PC-9 (cell line): Measurements from ENCODE around the gene ERVW-1.

Experiments
- CTCF ChIP-seq: fragments of 200-600 bp; sonication (generic); conservative IDR thresholded peaks from 2 replicates; pipeline ENCODE4 v1.6.1; 2017; ENCODE audit warnings: mixed run types, antibody characterized with exemption, mild to moderate bottlenecking, moderate library complexity
- EZH2 ChIP-seq: fragments of 200-600 bp; sonication (generic); IDR thresholded peaks from 2 replicates; pipeline ENCODE4 v1.8.0; 2017; ENCODE audit warnings: antibody characterized with exemption, low read depth

- no peak for TF ChIP-seq EZH2
- no peak for TF ChIP-seq CTCF
Measured at GRCh38 chr7:92460510-92460909, 17.2 kb downstream of the ERVW-1 start.
